Lower leg skin (tissue), 3 donors: ENCODE results near the gene FAM53B.

Experiments
- CTCF ChIP-seq, 3 donors: fragments of 450-650 bp; IDR thresholded peaks; one replicate each; pipeline ENCODE4 v1.5.1; 2016; ENCODE audit warnings: antibody characterized with exemption in 3 of 3, mild to moderate bottlenecking in 3 of 3, moderate library complexity in 2 of 3
- POLR2A ChIP-seq, 2 donors: fragments of 450-650 bp; IDR thresholded peaks; one replicate each; pipeline ENCODE4 v1.6.1; 2016 to 2017; ENCODE audit warnings: antibody characterized with exemption in 2 of 2, mild to moderate bottlenecking in 1 of 2, moderate library complexity in 1 of 2

- no peak for TF ChIP-seq CTCF (IDR thresholded peaks at IDR 0.05)
- no peak for TF ChIP-seq POLR2A (IDR thresholded peaks at IDR 0.05)
These were observed 52.1 kb downstream of the FAM53B start for GRCh38 chr10:124692100-124692446.
